HepG2 (cell line): ENCODE data around the gene CBX2. TPM values are rescaled to one million over a fixed set of nuclear protein-coding genes. Genes with fewer than 3 reads are reported as not detected.

Source experiments
- ADNP ChIP-seq: sonication (generic); formaldehyde crosslinking; IDR thresholded peaks from 2 replicates; pipeline ENCODE4 v1.4.0; 2020; ENCODE audit warnings: missing genetic modification reagents
- CHCHD3 ChIP-seq: sonication (generic); formaldehyde crosslinking; IDR thresholded peaks from 2 replicates; pipeline ENCODE4 v1.8.0; 2022; ENCODE audit warnings: mild to moderate bottlenecking, missing genetic modification reagents, moderate library complexity
- ERF ChIP-seq: IDR thresholded peaks from 2 replicates; pipeline ENCODE4 v1.6.1; 2018; ENCODE audit warnings: missing biosample characterization, missing genetic modification reagents
- GATA4 ChIP-seq: sonication (generic); IDR thresholded peaks from 2 replicates; pipeline ENCODE4 v1.6.1; 2016; ENCODE audit warnings: antibody characterized with exemption, low read depth, borderline replicate concordance
- KLF9 ChIP-seq: IDR thresholded peaks from 2 replicates; pipeline ENCODE4 v1.6.1; 2016; ENCODE audit warnings: low read depth
- RARG ChIP-seq: sonication (generic); formaldehyde crosslinking; IDR thresholded peaks from 2 replicates; pipeline ENCODE4 v1.4.0; 2020; ENCODE audit warnings: low read depth, mild to moderate bottlenecking, missing genetic modification reagents
- RORA ChIP-seq: sonication (generic); formaldehyde crosslinking; IDR thresholded peaks from 2 replicates; pipeline ENCODE4 v1.5.0; 2020; ENCODE audit warnings: mild to moderate bottlenecking, missing genetic modification reagents, moderate library complexity
- YEATS4 ChIP-seq: sonication (generic); formaldehyde crosslinking; IDR thresholded peaks from 2 replicates; pipeline ENCODE4 v1.4.0; 2020; ENCODE audit warnings: missing genetic modification reagents, borderline replicate concordance
- ZNF121 ChIP-seq: sonication (generic); formaldehyde crosslinking; IDR thresholded peaks from 2 replicates; pipeline ENCODE4 v1.5.0; 2020; ENCODE audit warnings: mild to moderate bottlenecking, missing genetic modification reagents
- ZNF451 ChIP-seq: sonication (generic); formaldehyde crosslinking; IDR thresholded peaks from 2 replicates; pipeline ENCODE4 v1.5.0; 2020; ENCODE audit warnings: mild to moderate bottlenecking, missing genetic modification reagents
- ZNF564 ChIP-seq: sonication (generic); formaldehyde crosslinking; IDR thresholded peaks from 2 replicates; pipeline ENCODE4 v1.8.1; 2023; ENCODE audit warnings: mild to moderate bottlenecking, missing genetic modification reagents
- ZNF7 ChIP-seq: IDR thresholded peaks from 2 replicates; pipeline ENCODE4 v1.6.1; 2016; ENCODE audit warnings: missing biosample characterization, missing genetic modification reagents
- ZNF75D ChIP-seq: sonication (generic); formaldehyde crosslinking; IDR thresholded peaks from 2 replicates; pipeline ENCODE4 v1.8.1; 2023; ENCODE audit warnings: missing genetic modification reagents, mild to moderate bottlenecking, borderline replicate concordance
- ZNF773 ChIP-seq: sonication (generic); formaldehyde crosslinking; IDR thresholded peaks from 2 replicates; pipeline ENCODE4 v1.4.0; 2020; ENCODE audit warnings: missing genetic modification reagents, borderline replicate concordance
- polyA plus RNA-seq, 8 experiments: library from polyadenylated mRNA; depleted of rRNA in 3 of 8; stranded (reverse) in 7 of 8; unstranded in 1 of 8; fragments of >200 nt; fragmentation: Illumina TruSeq in 4 of 8; extraction: Trizol in 4 of 8; gene quantifications; 2 replicates each; pipeline versions ENCODE4 v1.2.1 to v1.2.3, GENCODE V29; 2011 to 2016; ENCODE audit warnings: low read depth in 4 of 8, missing spikeins in 1 of 8, mixed read lengths in 1 of 8; ENCODE audit not compliant: insufficient read depth in 1 of 8
- total RNA-seq, 5 experiments: library from RNA; depleted of rRNA; stranded (reverse); fragments of >200 nt; fragmentation: Illumina TruSeq; extraction: Trizol; gene quantifications; 2 replicates each; pipeline ENCODE4 v1.2.3, GENCODE V29; 2016; ENCODE audit warnings: low read depth in 1 of 5
- TF ChIP-seq, protein P1 (sequence below): sonication (generic); formaldehyde crosslinking; IDR thresholded peaks from 2 replicates; pipeline ENCODE4 v1.4.0; 2020; ENCODE audit warnings: mild to moderate bottlenecking, missing genetic modification reagents, borderline replicate concordance
- TF ChIP-seq, protein P2 (sequence below): sonication (generic); formaldehyde crosslinking; IDR thresholded peaks from 2 replicates; pipeline ENCODE4 v1.4.0; 2020; ENCODE audit warnings: missing genetic modification reagents
- TF ChIP-seq, protein P3 (sequence below): sonication (generic); formaldehyde crosslinking; conservative IDR thresholded peaks from 2 replicates; pipeline ENCODE4 v1.8.1; 2023; ENCODE audit warnings: missing genetic modification reagents

CBX2 gene
- total and polyA plus RNA-seq, 2 of the 13 experiments (the other 11 are each of a cell fraction or from before 2014, with no cell fraction given), result 14.5 to 31.1 TPM

DNA sequence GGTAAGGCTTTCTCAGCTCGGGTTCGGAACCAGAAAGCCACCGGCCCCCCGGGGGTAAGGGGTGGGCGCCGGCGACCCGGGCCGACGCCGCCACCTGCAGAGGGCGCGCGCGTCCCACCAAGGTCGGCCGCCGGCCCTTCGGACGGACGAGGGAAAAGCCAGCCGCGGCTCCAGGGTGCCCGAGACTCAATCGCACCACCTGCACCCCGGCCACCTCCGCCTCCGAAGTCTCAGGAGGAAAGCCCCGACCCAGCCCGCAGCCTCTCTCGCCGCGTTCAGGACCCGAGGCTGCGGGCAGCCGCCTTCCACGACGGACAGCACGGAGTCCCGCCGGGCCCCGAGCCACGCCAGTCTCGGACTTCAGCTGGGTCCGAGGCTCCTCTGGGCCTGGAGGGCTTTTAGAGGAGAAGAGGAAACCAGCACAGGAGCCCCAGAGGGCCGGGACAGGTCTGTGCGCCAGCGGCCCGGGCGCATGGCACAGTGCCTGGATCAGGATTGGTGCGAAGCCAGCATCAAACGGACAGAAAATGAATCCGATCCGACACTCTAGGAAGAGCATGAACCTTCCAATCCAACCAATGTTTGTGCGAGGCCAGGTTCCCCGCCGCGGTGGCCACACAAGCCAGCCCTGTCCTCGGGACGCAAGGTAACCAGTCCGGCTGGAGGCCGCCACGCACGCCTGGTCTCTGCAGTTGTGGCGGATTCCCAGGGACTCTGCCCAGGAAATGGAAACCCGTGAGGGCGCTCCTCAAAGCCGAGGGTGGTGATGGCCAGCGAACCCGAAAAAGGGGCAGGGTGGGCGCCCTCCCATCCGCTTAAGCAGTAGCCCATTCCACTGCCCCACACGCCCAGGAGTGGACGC, 12.2 kb downstream of the CBX2 start (continued):
- TF ChIP-seq, protein P1, sequence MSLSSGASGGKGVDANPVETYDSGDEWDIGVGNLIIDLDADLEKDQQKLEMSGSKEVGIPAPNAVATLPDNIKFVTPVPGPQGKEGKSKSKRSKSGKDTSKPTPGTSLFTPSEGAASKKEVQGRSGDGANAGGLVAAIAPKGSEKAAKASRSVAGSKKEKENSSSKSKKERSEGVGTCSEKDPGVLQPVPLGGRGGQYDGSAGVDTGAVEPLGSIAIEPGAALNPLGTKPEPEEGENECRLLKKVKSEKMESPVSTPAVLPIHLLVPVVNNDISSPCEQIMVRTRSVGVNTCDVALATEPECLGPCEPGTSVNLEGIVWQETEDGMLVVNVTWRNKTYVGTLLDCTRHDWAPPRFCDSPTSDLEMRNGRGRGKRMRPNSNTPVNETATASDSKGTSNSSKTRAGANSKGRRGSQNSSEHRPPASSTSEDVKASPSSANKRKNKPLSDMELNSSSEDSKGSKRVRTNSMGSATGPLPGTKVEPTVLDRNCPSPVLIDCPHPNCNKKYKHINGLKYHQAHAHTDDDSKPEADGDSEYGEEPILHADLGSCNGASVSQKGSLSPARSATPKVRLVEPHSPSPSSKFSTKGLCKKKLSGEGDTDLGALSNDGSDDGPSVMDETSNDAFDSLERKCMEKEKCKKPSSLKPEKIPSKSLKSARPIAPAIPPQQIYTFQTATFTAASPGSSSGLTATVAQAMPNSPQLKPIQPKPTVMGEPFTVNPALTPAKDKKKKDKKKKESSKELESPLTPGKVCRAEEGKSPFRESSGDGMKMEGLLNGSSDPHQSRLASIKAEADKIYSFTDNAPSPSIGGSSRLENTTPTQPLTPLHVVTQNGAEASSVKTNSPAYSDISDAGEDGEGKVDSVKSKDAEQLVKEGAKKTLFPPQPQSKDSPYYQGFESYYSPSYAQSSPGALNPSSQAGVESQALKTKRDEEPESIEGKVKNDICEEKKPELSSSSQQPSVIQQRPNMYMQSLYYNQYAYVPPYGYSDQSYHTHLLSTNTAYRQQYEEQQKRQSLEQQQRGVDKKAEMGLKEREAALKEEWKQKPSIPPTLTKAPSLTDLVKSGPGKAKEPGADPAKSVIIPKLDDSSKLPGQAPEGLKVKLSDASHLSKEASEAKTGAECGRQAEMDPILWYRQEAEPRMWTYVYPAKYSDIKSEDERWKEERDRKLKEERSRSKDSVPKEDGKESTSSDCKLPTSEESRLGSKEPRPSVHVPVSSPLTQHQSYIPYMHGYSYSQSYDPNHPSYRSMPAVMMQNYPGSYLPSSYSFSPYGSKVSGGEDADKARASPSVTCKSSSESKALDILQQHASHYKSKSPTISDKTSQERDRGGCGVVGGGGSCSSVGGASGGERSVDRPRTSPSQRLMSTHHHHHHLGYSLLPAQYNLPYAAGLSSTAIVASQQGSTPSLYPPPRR, result no peak
- TF ChIP-seq ZNF564 (CRISPR knock-in tag) (no peak; the same call in 1 of the 2 replicates), ZNF121 (CRISPR knock-in tag) (no peak), ZNF451 (CRISPR knock-in tag) (no peak), ZNF7 (no peak), CHCHD3 (no peak), ERF (CRISPR knock-in tag) (peak; percentile 68; the same call in 1 of the 2 replicates), RORA (no peak), ADNP (CRISPR knock-in tag) (no peak; the same call in 1 of the 2 replicates), KLF9 (CRISPR knock-in tag) (no peak), ZNF773 (CRISPR knock-in tag) (peak; percentile 25; the same call in 1 of the 2 replicates), RARG (CRISPR knock-in tag) (0 out of 2 replicates have a peak, but pooled peaks have one; percentile 29), GATA4 (no peak), YEATS4 (CRISPR knock-in tag) (no peak), ZNF75D (no peak)
- TF ChIP-seq, protein P2, sequence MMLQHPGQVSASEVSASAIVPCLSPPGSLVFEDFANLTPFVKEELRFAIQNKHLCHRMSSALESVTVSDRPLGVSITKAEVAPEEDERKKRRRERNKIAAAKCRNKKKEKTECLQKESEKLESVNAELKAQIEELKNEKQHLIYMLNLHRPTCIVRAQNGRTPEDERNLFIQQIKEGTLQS (CRISPR knock-in tag), result 0 out of 2 replicates have a peak, but pooled peaks have one; percentile 9
- TF ChIP-seq, protein P3, sequence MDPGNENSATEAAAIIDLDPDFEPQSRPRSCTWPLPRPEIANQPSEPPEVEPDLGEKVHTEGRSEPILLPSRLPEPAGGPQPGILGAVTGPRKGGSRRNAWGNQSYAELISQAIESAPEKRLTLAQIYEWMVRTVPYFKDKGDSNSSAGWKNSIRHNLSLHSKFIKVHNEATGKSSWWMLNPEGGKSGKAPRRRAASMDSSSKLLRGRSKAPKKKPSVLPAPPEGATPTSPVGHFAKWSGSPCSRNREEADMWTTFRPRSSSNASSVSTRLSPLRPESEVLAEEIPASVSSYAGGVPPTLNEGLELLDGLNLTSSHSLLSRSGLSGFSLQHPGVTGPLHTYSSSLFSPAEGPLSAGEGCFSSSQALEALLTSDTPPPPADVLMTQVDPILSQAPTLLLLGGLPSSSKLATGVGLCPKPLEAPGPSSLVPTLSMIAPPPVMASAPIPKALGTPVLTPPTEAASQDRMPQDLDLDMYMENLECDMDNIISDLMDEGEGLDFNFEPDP (CRISPR knock-in tag), result no peak
